ENCODE data around the gene RNGTT.

RNGTT gene

DNA sequence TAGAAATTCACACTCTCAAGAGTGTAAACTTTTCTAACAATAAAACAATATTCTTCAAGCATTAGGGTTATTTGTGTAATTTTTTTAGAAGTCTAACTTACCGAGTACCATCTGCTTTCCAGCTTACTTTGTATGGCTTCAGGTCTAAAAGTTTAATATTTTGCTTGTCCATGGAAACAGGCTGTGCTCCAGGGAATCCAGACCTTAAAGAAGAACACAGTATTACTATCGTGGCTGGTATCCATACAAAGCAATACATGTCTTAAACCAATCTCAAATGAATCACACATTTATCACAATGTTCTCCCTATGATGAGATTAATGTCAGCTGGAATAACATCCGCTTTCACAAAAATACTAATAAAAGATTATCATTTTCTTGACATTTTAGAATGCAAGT lies 73.0 kb downstream of the RNGTT start:
- H3K4me3 ChIP-seq (ENCODE audit: low read length): no peak overlapping the region
- DNase-seq (ENCODE audit: low read depth): no peak
- TF ChIP-seq CTCF (conservative IDR thresholded peaks at IDR 0.05; ENCODE audit: low read length): no peak

GRCh38 chr6:88884361-88884760 lies 79.1 kb downstream of the RNGTT start:
- no peak for DNase-seq (ENCODE audit: low read depth)
- H3K4me3 ChIP-seq (ENCODE audit: low read length): no peak overlapping the region
- no peak for TF ChIP-seq CTCF (conservative IDR thresholded peaks at IDR 0.05; ENCODE audit: low read length)

DNA sequence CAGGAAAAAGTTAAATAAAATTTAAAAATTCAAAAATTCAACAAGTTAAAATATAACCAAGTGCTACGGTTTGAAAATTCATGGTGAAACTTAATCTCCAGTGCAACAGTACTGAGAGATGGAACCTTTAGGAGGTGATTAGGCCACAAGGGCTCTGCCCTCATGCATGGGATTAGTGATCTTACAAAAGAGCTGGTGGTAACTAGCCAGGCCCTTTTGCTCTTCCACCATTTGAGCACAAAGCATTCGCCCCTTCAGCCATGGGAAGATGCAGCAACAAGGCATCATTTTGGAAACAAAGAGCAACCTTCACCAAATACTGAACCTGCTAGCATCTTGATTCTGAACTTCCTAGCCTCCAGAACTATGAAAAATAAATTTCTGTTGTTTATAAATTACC lies 80.9 kb downstream of the RNGTT start:
- DNase-seq (ENCODE audit: low read depth): no peak
- no peak for TF ChIP-seq CTCF (conservative IDR thresholded peaks at IDR 0.05; ENCODE audit: low read length)
- no peak overlapping the region for H3K4me3 ChIP-seq (ENCODE audit: low read length)

DNA sequence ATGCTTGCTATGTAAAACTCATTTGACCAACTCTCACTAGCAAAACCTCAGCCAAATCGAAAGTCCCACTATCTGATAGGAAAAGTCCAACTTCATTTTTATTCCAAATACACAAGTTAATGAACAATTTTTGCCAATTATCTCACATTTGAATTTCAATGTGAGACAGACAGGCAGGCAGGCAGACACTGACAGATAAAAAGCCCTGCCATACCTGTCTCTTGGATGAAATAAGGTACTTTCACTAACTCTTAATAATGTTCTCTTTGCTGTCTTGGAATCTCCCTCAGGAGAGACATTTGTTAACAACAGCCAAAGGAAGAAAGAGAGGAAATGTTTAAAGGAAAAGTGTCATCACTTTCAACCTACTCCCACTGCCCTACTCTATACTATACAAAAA lies 82.0 kb downstream of the RNGTT start:
- peak; percentile 12 for DNase-seq (ENCODE audit: low read depth)
- TF ChIP-seq CTCF (conservative IDR thresholded peaks at IDR 0.05; ENCODE audit: low read length): no peak

GRCh38 chr6:88880021-88880420 lies 83.4 kb downstream of the RNGTT start:
- DNase-seq (ENCODE audit: low read depth): no peak
- TF ChIP-seq CTCF (conservative IDR thresholded peaks at IDR 0.05; ENCODE audit: low read length): no peak
- H3K4me3 ChIP-seq (ENCODE audit: low read length): no peak overlapping the region

More for the DNA sequence above, 82.0 kb downstream of the RNGTT start:
- H3K4me3 ChIP-seq (ENCODE audit: low read length): no peak overlapping the region

DNA sequence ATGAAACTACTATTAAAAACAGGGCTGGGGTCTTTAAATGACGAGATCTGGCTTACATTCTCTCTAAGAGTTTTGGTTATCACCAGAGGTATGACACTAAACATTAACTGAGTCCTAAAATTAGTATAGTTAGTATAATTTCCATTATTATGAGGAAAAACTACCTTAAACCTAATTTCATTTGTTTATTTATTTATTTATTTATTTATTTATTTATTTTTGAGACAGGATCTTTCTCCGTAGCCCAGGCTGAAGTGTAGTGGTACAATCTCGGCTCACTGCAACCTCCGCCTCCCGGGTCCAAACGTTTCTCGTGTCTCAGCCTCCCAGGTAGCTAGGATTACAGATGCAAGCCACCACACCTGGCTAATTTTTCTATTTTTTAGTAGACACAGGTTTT lies 85.5 kb downstream of the RNGTT start:
- no peak for TF ChIP-seq CTCF (conservative IDR thresholded peaks at IDR 0.05; ENCODE audit: low read length)
- no peak for DNase-seq (ENCODE audit: low read depth)
- no peak overlapping the region for H3K4me3 ChIP-seq (ENCODE audit: low read length)

- TF ChIP-seq CTCF (conservative IDR thresholded peaks at IDR 0.05; ENCODE audit: low read length): no peak
- no peak overlapping the region for H3K4me3 ChIP-seq (ENCODE audit: low read length)
- no peak for DNase-seq (ENCODE audit: low read depth)
These were observed 90.5 kb downstream of the RNGTT start for GRCh38 chr6:88872962-88873361.
